NCI-H82 (cell line): ENCODE data around the gene RIMOC1.
"Not testable (repeated sequence)": the region's sequence is repeated elsewhere in the genome, so short reads cannot be mapped to it uniquely, and the experiment has no call there.

Source experiments
- DNase-seq: peaks from one replicate; lab custom pipeline; 2025; lab: John Stamatoyannopoulos, UW

Gene RIMOC1

DNA sequence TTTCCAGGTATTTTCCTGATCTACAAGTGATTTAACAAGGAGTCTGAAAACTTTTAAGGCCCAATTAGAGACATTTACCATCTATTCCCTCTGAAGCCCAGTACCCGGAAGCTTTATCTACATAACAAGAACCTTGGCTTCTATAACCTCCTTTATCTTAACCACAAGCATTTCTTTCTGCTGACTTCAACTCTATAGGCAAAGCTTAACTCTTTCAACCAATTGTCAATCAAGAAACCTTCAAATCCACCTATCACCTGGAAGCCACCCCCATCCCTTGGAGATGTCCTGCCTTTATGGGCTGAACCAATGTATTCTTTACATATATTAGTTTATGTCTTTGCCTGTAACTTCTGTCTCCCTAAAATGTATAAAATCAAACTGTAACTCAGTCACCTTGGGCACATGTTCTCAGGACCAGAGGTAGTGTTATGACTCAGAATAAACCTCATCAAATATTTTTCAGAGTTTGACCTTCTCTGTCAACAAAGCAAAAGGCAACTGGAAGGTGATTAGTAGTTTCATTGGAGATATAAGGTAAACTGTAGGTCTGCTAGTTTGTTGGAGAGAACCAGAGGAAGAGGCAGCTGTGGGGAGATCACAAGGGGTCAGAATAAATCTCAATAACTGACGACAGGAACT, 13.0 kb upstream of the RIMOC1 start:
- no peak for DNase-seq

- no peak for DNase-seq
Measured at GRCh38 chr5:41892031-41892430, 12.1 kb upstream of the RIMOC1 start.

DNA sequence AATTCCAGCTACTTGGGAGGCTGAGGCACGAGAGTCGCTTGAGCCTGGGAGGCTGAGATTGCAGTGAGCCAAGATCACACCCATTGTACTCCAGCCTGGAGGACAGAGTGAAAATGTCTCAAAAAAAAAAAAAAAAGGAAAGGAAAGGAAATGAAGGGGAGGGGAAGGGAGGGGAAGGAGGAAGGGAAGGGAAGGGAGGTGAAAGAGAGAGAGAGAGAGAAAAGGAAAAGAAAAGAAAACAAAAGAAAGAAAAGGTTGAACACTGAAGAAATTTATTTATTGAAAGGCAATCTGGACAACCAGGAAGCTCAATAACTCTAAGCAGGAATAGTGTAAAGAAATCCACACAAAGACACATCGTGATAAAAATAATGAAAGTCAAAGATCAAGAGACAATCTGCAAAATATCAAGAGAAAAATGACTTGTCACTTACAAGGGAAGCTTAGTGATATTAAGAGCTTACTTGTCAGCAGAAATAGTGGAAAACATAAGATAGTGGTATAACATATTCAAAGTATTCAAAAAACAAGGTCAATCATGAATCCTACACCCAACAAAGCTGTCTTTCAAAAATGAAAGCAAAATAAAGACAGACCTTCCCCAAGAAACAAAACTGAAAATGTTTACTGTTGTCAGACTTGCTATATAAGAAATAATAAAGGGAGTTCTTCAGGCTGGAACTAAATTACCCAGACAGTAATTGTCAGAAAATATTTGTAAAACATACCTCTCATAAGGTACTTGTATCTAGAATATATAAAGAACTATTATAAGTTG, 10.9 kb upstream of the RIMOC1 start:
- no peak for DNase-seq

DNA sequence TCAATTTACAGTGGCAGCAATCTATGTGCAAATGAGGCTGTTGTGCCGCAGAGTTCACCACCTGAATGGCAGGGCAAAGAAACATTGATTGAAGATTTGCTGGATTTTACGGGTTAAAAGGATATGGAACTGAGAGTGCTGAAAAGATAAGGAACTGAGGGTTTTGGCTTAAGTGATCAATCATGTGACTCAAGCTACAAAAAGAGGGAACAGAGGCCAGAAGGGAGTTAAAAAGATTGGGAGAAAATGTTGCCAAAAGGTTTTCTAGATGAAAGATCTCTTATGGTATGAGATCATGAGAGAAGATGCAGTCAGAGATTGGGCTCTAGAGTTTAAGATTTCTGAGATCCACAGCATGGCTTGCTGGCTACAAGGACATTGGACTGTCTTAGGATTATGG, 7.9 kb upstream of the RIMOC1 start:
- no peak for DNase-seq

DNA sequence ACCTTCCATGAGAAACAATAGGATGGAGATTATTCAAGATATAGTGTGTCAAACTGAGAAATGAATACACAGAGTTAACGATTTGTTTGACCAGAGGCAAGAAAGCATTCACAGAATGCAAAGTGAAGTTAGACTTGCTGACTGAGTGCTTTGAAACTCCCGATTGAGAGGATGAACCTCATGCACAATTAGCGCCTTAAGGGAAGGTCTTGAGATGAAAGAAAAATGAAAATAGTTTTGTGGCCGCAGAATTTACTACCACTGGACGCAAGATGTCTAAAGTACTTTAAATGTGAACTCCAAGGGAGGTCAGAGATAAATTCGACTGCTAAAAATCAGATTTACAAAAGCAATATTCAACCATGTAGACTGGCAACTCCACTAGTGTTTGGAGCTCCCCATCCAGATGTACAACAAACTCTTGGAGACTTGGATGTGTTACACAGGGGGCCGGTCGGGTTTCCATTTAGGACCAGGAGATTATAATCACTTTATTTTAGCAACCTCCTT, 707 bp upstream of the RIMOC1 start:
- no peak for DNase-seq

DNA sequence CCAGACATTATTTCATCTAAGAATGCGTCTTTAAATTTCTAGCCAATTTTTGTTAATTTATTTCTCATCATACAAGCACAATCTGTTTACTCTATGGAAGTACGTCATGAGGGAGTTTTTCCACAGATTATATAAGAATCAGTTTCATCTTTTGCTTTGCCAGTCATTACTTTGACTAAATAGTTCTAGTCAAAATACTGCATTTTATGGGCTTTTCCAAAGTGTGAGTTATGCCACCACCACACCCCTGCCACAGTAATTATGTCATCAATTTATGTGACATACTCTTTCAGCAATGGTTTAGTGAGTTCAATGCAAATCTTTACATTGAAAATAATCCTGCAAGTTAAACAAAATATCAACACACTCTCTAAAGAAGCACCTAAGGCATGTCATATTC, 2.0 kb downstream of the RIMOC1 start:
- DNase-seq, result no peak

DNA sequence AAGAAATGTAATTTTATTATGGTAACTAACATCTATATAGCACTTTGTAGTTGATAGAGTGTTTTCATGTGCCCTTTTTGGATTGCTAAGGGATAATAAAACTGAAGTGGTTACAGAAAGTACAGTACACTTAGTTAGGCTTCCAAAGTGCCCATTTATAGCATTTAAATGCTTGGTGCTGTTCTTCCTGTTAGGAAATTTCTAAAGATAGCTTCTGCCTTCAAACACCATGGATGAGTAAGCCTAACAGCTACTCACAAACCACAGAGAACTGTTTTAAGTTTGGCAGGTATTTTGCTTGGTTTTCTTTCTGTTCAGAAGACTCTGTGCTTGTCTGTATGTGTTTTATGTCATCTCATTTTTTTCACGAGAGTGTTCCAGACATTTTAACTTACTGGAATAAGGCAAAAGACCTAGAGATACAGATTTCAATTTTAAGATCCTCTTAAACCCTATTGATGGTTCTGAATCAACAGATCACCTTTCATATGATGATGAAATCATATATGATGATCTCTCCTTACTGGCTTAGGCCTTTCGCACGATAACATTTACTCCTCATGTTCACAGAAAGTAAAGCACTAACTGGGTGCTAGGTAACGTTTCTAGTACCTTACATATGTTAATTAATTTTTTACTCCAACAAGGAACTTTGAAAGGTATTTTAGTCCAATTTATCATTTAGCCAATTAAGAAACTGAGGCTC, 4.4 kb downstream of the RIMOC1 start:
- DNase-seq, result no peak

- DNase-seq, result no peak
Measured at GRCh38 chr5:41918105-41918504, 14.0 kb downstream of the RIMOC1 start.

GRCh38 chr5:41921166-41921565, 17.0 kb downstream of the RIMOC1 start:
- DNase-seq, result no peak

DNA sequence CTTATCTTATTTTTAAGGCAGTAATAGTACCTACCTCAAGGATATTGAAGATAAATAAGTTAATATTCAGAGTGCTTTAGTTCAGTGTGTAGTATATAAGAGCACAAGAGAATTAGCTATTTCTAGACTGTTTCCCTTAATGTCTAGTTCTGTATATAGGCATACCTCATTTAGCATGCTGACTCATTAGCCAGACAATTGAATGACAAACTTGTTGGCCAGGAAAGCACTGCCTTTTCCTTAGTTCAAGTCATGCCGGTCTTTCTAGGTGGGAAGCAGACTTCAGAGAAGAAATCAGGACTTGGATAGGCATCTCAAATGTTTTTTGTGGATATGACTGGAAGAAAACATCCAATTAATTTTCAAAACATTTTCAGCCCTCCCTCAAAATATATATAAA, 17.7 kb downstream of the RIMOC1 start:
- DNase-seq, result no peak

DNA sequence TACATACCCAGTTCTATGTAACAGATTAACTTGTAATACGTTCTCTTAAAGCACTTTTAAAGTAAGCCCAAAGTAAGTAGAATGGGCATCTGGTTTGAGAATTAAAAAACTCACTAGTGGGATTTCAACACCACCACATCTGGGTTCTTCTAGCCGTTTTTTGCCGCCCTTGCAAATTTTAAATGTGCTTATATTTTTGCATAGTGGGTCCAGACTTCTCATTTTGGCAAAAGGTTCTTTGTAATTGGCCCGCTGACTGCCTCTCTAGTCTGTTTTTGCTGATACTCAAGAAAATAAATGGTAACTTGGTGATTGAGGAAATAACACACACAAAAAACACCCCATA, 20.4 kb downstream of the RIMOC1 start:
- DNase-seq, result no peak

DNA sequence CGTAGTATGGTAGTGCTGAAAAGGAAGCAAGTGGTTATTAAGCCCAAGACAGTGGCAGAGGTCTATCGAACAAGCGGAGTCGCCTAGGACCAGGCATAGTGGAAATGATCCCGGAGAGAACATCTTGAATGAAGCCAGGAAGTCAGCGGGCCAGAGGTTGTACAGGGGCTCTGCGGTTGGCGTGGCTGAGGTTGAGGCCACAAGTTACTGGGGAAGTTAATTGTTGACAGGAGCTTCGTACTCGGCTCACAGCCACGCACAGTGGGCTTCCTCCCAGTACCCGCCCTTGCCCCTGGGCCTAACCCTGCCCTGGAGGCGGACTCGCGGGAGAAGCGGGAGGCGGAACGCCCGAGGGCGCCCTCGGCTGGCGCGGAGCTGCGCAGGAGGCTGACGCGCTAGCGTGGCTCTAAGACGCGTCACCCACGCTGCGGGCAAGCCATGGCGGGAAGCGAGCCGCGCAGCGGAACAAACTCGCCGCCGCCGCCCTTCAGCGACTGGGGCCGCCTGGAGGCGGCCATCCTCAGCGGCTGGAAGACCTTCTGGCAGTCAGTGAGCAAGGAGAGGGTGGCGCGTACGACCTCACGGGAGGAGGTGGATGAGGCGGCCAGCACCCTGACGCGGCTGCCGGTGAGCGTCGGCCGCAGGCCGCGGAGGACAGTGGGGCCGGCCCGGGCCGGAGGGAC, 20.9 kb downstream of the RIMOC1 start, which contains the start of gene FBXO4:
FBXO4 (plus strand) TSS at position 410 of the 683 bp plus-strand sequence; CDS start at position 439, 29 bp downstream.
- DNase-seq, result peak; percentile 54

DNA sequence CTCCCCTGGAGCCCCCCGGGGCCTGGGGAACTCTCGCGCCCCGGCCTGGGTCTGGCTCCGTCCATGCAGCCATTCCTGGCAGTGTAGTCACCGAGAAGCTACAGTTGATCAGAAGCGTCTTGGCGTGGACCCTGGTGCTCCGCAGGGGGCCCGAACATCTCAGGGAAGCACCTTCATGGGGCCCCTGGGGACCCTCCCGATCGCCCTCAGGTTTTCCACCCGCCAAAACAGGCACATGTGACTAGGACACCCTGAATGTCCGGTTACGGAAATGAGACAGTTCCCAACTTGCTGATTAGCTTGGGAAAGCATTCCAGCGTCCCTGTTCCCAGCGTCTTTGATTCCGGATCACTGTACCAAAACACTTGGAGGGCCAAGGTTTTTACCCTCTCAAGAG, 21.4 kb downstream of the RIMOC1 start:
- DNase-seq, result no peak

- no peak for DNase-seq
Measured at GRCh38 chr5:41927604-41928003, 23.5 kb downstream of the RIMOC1 start.

DNA sequence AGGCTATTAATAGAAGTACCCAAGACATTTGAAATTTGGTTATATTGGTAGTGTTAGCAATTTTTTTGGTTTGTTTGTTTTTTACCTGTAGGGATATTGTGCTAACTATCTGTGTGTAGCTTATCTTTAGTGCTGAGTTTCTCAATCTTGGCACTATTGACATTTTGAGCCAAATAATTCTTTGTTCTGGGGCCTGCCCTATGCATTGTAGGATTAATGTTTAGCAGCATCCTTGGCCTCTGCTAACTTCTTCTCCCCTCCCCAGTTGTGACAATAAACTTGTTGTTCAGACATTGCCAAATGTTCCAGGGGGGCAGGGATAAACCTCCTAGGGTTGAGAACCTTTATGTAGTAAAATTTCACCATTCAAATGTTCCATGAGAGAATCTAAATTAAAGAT, 24.9 kb downstream of the RIMOC1 start:
- DNase-seq, result no peak

- no peak for DNase-seq
Measured at GRCh38 chr5:41932770-41933169, 28.6 kb downstream of the RIMOC1 start.

DNA sequence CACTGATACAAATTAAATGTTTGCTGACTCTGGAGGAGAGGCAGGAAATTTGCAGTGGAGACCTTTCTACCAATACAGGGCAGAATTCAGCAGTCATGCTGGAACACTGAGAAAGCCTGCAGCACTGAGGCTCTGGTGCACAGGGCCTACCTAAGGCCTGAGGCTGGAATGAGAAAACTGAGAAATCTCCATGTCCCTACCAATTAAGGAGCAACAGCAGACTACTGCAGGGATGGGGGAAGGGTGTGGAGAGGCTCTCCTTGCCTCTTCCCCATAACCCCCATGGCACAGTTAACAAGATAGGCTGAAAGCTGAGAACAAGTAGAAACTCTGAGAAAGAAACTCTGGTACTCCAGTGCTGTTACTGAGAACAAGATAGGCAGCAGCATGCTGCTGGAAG, 31.4 kb downstream of the RIMOC1 start:
- no peak for DNase-seq

DNA sequence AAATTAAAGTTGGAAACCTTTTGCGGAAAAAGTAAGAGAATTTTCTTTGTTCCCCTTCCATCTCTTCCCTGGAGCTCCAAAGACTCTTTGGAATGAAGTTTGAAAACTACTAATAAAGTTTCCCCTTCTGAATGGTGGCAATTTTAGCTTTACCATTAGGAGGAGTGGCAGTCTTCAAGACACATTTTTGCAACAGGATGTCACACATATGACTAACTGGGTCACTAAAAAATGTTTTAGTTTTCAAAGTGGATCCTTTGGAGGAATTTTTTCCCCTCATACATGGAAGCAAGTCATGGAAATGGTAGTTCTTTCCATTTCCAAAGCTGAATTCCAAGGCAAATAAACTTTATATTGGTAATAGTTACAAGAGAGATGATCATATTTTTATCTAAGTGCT, 36.5 kb downstream of the RIMOC1 start:
- DNase-seq, result no peak

- DNase-seq, result not testable (repeated sequence)
Measured at GRCh38 chr5:41945332-41945955, 41.3 kb downstream of the RIMOC1 start.

DNA sequence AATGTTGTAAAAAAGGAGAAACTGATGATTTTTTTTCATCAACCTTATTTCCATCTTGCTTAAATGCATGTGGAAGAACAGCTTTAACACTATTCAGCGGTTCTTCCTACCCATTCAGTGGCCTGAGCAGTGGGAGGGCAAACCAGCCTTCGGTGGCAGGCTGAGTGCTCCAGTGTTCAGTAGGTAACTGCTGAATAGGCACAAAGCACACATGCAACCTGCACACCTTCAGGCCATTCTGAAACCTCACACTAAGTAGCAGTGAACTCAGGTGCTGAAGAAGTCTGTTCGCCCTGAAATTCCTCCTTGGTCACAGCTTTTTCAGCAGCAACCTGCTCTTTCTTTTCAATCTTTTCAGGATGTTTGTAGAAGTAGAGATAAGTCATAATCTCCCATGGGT, 47.1 kb downstream of the RIMOC1 start:
- no peak for DNase-seq
